Measurements from ENCODE around the gene SNRPF. TPM values are rescaled to one million over a fixed set of nuclear protein-coding genes. Genes with fewer than 3 reads are reported as not detected.

The SNRPF gene
- total RNA-seq: 6.6 and 15.9 TPM in 2 replicates

DNA sequence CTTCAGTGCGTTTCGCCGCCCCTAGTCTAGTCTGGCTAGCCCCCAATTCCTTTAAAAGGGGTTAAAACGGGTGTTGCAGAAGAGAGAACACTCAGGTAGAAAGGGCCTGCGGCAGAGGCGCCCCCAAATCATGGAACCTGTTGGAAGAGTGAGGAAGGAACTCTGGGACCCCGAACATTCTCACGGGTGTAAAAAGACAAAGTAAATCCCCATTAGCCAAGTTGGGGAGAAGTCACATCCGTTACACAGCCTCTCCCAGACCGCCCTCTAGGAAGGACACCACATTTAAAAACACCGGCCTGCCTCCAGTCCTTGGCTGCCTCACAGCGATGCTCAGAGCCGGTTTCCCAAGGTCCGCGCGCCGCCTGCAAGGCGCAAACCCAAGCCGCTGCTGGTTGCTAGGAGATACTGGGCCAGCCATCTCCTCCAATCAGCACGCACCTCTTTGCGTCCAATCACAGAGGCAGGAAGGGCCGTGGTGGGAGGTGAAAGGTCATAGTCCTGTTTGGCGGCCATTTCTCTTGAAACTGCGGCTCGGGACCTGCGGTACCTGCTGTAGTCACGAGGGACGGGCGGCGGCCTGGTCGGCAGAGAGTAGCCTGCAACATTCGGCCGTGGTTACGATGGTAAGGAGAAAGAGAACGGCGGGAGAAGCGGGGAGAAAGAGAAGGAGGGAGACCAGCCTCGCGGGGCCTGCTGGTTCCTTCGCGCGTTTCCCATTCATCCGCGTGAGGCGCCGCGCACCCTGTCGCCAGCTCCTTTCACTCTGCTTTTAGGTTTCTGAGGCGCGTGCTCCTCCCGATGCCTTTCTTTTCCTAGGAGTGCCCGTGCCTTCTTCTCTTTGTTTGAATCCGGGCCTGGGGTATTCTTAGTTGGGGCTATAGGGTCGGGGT lies at the start of gene SNRPF:
SNRPF (plus strand) TSS at position 502 of the 893 bp plus-strand sequence; CDS start at position 624, 122 bp downstream.

Other genes starting within 250 kb of the SNRPF start
- gene NTN4, start 68.2 kb upstream of the SNRPF start, total RNA-seq: 11.1 and 60.5 TPM in 2 replicates
- not detected in 2 replicates for gene CCDC38, start 83.7 kb downstream of the SNRPF start, total RNA-seq
- 0.29 and 0.33 TPM in 2 replicates for gene AMDHD1, start 84.4 kb downstream of the SNRPF start, total RNA-seq
- gene HAL, start 137.4 kb downstream of the SNRPF start, total RNA-seq: under 0.01 TPM in 2 replicates
- gene LTA4H, start 176.6 kb downstream of the SNRPF start, total RNA-seq: 103 and 110 TPM in 2 replicates